AG04450 (cell line): ENCODE results near the gene ADCK2. TPM values are rescaled to one million over a fixed set of nuclear protein-coding genes. Genes with fewer than 3 reads are reported as not detected.

Experiments
- CTCF ChIA-PET: fragments of 300-600, 350-600 bp; formaldehyde crosslinking; extraction: SDS; loops from one replicate; lab custom pipeline; 2022; ENCODE audit warnings: antibody characterized with exemption, inconsistent platforms; lab: Charles Lee
- POLR2A ChIA-PET: fragments of 350-600 bp; formaldehyde crosslinking; extraction: SDS; loops from one replicate; lab custom pipeline; 2021; ENCODE audit warnings: antibody characterized with exemption, inconsistent platforms; lab: Yijun Ruan, JAX
- DNase-seq: peaks from one replicate; pipeline ENCODE4 v3.0.0-alpha.2; 2011; ENCODE audit warnings: low read depth, low spot score
- H3K27ac ChIP-seq: one replicate; pipeline ENCODE4 v1.5.1; 2012; ENCODE audit warnings: low read depth, low read length, control low read depth
- H3K27me3 ChIP-seq: one replicate; pipeline ENCODE4 v1.6.0; 2012; ENCODE audit warnings: low read length; ENCODE audit not compliant: control insufficient read depth, insufficient read depth
- H3K4me3 ChIP-seq: 2 replicates; pipeline ENCODE4 v1.5.1; 2011; ENCODE audit warnings: mild to moderate bottlenecking, low read depth, low read length, control low read depth
- H3K9me3 ChIP-seq: 2 replicates; pipeline ENCODE4 v1.5.1; 2012; ENCODE audit warnings: low read length; ENCODE audit not compliant: control insufficient read depth, insufficient read depth
- CTCF ChIP-seq: IDR thresholded peaks from 2 replicates; pipeline ENCODE4 v1.5.1; 2011; ENCODE audit warnings: low read depth, low read length, control low read depth, inconsistent platforms
- polyA plus RNA-seq: library from polyadenylated mRNA; depleted of rRNA; stranded (reverse); fragments of >200 nt; gene quantifications from 2 replicates; pipeline ENCODE4 v1.2.3, GENCODE V29; 2011

ADCK2 gene
- polyA plus RNA-seq, 1 experiment: 8.2 TPM

- no peak overlapping the region for H3K4me3 ChIP-seq
- H3K27ac ChIP-seq: peak overlapping the region; percentile 100
- H3K9me3 ChIP-seq: no peaks in the 10 kb centered on the region
- ChIA-PET CTCF (interaction anchor here (0.9 to 1.5 kb wide), 2 partner anchors 21 to 27 kb away, joined by 3 to 4 read pairs; no protein-coding TSS in a partner anchor), POLR2A (interaction anchor here (0.6 to 4.4 kb wide), 9 partner anchors 9 to 84 kb away, joined by 3 to 33 read pairs (median 5); partner anchors contain the start of gene DENND2A)
- no peak for TF ChIP-seq CTCF
- H3K27me3 ChIP-seq: no peaks in the 10 kb centered on the region
- DNase-seq: peak; percentile 99
These were observed 46.6 kb upstream of the ADCK2 start for GRCh38 chr7:140625908-140626868.

GRCh38 chr7:140631021-140631420 lies 41.7 kb upstream of the ADCK2 start:
- CTCF ChIA-PET: no interaction called here
- no peaks in the 10 kb centered on the region for H3K27me3 ChIP-seq
- no peak overlapping the region for H3K4me3 ChIP-seq
- no peak overlapping the region for H3K27ac ChIP-seq
- DNase-seq: no peak
- POLR2A ChIA-PET: no interaction called here
- TF ChIP-seq CTCF: no peak
- H3K9me3 ChIP-seq: no peaks in the 10 kb centered on the region; the same call in 1 of the 2 replicates

- H3K27me3 ChIP-seq: no peaks in the 10 kb centered on the region
- no peaks in the 10 kb centered on the region; the same call in 1 of the 2 replicates for H3K9me3 ChIP-seq
- DNase-seq: no peak
- no peak overlapping the region for H3K4me3 ChIP-seq
- POLR2A ChIA-PET: interaction anchor here (0.6 kb wide), 1 partner anchor 515 kb away, joined by 4 read pairs; no protein-coding TSS in a partner anchor
- H3K27ac ChIP-seq: no peak overlapping the region
- TF ChIP-seq CTCF: no peak
- CTCF ChIA-PET: interaction anchor here (1.0 to 1.3 kb wide), 2 partner anchors 13 to 15 kb away, joined by 3 to 4 read pairs; no protein-coding TSS in a partner anchor
These were observed 41.1 kb upstream of the ADCK2 start for GRCh38 chr7:140631602-140632001.

DNA sequence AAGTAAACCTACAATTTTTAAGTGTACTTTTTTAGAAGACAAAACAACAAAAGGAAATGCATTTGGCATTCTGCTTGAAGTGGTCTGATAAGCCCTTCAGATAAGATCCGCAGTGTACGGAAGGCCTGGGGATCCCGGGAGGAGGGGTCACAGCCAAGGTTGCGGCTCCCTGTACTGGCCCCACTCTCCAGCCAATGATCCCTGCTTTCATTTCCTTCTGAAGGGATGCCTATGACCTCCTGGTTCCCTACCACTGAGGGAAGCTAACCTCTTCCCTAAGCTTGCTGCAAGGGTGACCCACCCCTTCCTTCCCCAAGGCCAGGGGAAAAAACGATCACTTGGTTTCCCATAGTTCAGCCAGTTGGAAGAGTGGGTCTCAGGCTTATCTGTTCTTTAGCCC lies 37.4 kb upstream of the ADCK2 start:
- POLR2A ChIA-PET: interaction anchor here (0.8 to 1.1 kb wide), 2 partner anchors 8 to 28 kb away, joined by 3 to 5 read pairs; no protein-coding TSS in a partner anchor
- Histone ChIP-seq H3K27me3 (no peaks in the 10 kb centered on the region), H3K9me3 (peaks cover 3% of the 10 kb centered on the region; the same call in 1 of the 2 replicates), H3K27ac (no peak overlapping the region), H3K4me3 (no peak overlapping the region)
- TF ChIP-seq CTCF: no peak
- DNase-seq: no peak
- CTCF ChIA-PET: interaction anchor here (0.6 to 0.9 kb wide), 2 partner anchors 11 to 25 kb away, joined by 3 to 4 read pairs; no protein-coding TSS in a partner anchor
